HFFc6 (cell line): ENCODE data around the gene EID1. TPM values are rescaled to one million over a fixed set of nuclear protein-coding genes. Genes with fewer than 3 reads are reported as not detected.
A peak's percentile ranks its signal among the peaks of the same experiment; 100 is the strongest.

Source experiments
- DNase-seq: peaks from one replicate; pipeline ENCODE4 v3.0.0-alpha.2; 2018
- H3K27ac Mint-ChIP-seq: 2 replicates; pipeline ENCODE4 v1.8.0; 2020; ENCODE audit warnings: mild to moderate bottlenecking, mixed read lengths
- H3K27me3 Mint-ChIP-seq: 2 replicates; pipeline ENCODE4 v1.8.0; 2021; ENCODE audit warnings: mild to moderate bottlenecking, moderate library complexity, mixed read lengths; ENCODE audit not compliant: insufficient read depth
- H3K36me3 Mint-ChIP-seq: 2 replicates; pipeline ENCODE4 v1.8.0; 2021; ENCODE audit warnings: low read depth, mixed read lengths
- H3K4me1 Mint-ChIP-seq: 2 replicates; pipeline ENCODE4 v1.8.0; 2020; ENCODE audit warnings: low read depth, mixed read lengths
- H3K4me3 Mint-ChIP-seq: 2 replicates; pipeline ENCODE4 v1.8.0; 2020; ENCODE audit warnings: mild to moderate bottlenecking, moderate library complexity, mixed read lengths
- H3K9me3 Mint-ChIP-seq: 2 replicates; pipeline ENCODE4 v1.8.0; 2020; ENCODE audit warnings: mild to moderate bottlenecking, mixed read lengths
- total RNA-seq, 6 experiments: library from RNA; stranded (reverse); fragmentation: NEBNext Ultra II Directional; extraction: Animal tissue kit (Norgen Biotek cat#: 25700); gene quantifications; 2 replicates in 1 of 6; 3 replicates in 5 of 6; pipeline ENCODE4 v1.2.3, GENCODE V29; 2021
- TF ChIP-seq, protein P1 (sequence below): fragments of 200-600 bp; sonication (generic); IDR thresholded peaks from 2 replicates; pipeline ENCODE4 v1.5.0; 2021; ENCODE audit warnings: antibody characterized with exemption, mild to moderate bottlenecking

The EID1 gene
- total RNA-seq, 6 experiments from 2014 or later: 218 to 281 (median 242) TPM

DNA sequence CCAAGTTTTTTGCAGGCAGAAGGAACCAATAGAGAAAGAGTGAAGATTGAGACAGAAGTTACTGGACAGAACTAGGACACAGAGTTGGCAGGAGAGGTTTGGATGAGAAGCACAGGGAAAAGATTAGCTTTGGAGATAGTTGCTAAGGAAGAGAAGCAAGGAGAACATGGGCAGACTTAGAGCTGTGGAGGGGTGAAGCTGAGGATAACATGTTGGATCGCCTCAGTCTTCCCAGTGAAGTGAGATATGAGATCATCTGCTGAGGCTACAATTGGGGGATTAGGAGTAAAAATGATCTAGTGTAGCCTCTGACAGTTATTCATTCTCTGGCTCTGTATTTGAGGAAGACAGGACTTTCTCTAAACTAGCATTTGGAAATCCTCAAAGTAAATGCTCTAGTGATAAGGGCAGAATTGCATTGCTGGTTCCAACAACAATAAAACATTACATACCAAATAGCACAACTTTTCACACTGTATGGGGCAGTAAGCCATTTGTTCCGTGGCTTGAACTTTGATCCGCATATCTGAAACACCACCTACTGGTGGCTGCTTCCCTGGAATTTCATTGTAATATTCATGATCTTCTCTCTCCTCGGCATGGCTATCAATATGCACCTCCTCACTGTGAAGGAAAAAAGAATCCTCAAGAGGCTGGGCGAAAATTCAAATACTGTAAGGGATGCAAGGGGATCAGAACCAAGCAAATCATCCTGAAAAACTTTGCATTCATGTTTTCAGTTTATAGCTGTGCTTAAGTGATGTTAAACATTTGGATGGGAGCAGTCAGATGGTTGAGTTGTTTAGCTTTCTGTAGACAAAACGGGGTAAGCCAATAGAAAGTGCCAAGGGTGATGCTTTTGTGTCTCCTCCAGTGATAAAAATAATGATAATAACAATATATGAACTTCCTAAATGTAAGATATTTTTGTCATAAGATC, 22.2 kb upstream of the EID1 start:
- no peaks in the 10 kb centered on the region for H3K9me3 Mint-ChIP-seq
- H3K27me3 Mint-ChIP-seq: no peaks in the 10 kb centered on the region
- DNase-seq: peak; percentile 61
- peak overlapping the region; percentile 55 for H3K27ac Mint-ChIP-seq
- H3K4me1 Mint-ChIP-seq: peaks cover 65% of the 10 kb centered on the region
- H3K36me3 Mint-ChIP-seq: 0 out of 2 replicates have a peak, but pooled peaks cover 4% of the 10 kb centered on the region
- H3K4me3 Mint-ChIP-seq: peak overlapping the region; percentile 70
- TF ChIP-seq, protein P1, sequence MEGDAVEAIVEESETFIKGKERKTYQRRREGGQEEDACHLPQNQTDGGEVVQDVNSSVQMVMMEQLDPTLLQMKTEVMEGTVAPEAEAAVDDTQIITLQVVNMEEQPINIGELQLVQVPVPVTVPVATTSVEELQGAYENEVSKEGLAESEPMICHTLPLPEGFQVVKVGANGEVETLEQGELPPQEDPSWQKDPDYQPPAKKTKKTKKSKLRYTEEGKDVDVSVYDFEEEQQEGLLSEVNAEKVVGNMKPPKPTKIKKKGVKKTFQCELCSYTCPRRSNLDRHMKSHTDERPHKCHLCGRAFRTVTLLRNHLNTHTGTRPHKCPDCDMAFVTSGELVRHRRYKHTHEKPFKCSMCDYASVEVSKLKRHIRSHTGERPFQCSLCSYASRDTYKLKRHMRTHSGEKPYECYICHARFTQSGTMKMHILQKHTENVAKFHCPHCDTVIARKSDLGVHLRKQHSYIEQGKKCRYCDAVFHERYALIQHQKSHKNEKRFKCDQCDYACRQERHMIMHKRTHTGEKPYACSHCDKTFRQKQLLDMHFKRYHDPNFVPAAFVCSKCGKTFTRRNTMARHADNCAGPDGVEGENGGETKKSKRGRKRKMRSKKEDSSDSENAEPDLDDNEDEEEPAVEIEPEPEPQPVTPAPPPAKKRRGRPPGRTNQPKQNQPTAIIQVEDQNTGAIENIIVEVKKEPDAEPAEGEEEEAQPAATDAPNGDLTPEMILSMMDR: peak; percentile 83

DNA sequence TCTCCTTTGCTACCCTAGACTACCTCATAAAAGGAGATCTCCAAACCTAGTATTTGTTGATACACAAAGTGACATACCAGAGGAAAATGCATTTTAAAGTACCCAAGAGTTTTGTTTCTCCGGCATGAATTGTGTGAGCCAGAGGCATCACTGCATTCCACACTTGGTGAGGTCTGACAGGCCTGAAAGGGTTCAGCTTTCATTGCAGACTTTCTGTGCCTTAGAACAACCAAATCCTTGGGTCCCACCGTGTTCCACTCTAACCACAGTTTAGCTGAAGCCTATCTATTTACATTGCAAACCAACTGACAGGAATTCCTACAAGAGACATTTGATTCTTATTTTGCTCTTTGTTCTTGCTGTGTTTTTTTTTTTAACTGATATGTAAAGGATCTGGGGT, 21.0 kb upstream of the EID1 start:
- peak; percentile 23 for DNase-seq
- TF ChIP-seq, protein P1: no peak
- Mint-ChIP-seq H3K4me1 (peaks cover 77% of the 10 kb centered on the region), H3K9me3 (no peaks in the 10 kb centered on the region), H3K27me3 (no peaks in the 10 kb centered on the region), H3K36me3 (0 out of 2 replicates have a peak, but pooled peaks cover 4% of the 10 kb centered on the region), H3K4me3 (peak overlapping the region; percentile 36; the same call in 1 of the 2 replicates), H3K27ac (peak overlapping the region; percentile 81)

DNA sequence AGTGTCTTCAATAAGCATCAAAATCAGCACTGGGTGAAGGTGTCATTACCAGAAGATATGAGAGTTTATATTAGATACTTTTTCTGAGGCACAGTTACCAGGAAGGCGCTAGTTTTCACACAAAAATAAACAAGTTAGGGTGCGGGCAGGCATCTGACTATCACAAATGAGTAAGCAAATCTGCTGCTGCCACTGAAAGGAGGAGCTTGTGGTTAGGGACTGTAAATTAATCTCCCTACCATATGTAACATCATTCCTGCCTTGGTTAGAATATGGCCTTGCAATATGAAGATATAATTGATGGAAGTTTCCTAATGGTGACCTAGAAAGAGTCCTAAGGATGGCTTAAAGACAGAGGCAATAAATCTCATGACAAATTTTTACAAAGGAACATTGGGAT, 19.5 kb upstream of the EID1 start:
- H3K27me3 Mint-ChIP-seq: no peaks in the 10 kb centered on the region
- H3K36me3 Mint-ChIP-seq: 0 out of 2 replicates have a peak, but pooled peaks cover 4% of the 10 kb centered on the region
- DNase-seq: peak; percentile 20
- peak overlapping the region; percentile 47 for H3K27ac Mint-ChIP-seq
- H3K9me3 Mint-ChIP-seq: no peaks in the 10 kb centered on the region
- peaks cover 85% of the 10 kb centered on the region for H3K4me1 Mint-ChIP-seq
- TF ChIP-seq, protein P1: no peak
- peak overlapping the region; percentile 4; the same call in 1 of the 2 replicates for H3K4me3 Mint-ChIP-seq

- TF ChIP-seq, protein P1: no peak
- H3K27ac Mint-ChIP-seq: peak overlapping the region; percentile 34
- peaks cover 82% of the 10 kb centered on the region for H3K4me1 Mint-ChIP-seq
- H3K4me3 Mint-ChIP-seq: no peak overlapping the region
- H3K27me3 Mint-ChIP-seq: no peaks in the 10 kb centered on the region
- H3K36me3 Mint-ChIP-seq: no peaks in the 10 kb centered on the region
- DNase-seq: no peak
- H3K9me3 Mint-ChIP-seq: no peaks in the 10 kb centered on the region
Observed at GRCh38 chr15:48859426-48859825, 18.5 kb upstream of the EID1 start.

DNA sequence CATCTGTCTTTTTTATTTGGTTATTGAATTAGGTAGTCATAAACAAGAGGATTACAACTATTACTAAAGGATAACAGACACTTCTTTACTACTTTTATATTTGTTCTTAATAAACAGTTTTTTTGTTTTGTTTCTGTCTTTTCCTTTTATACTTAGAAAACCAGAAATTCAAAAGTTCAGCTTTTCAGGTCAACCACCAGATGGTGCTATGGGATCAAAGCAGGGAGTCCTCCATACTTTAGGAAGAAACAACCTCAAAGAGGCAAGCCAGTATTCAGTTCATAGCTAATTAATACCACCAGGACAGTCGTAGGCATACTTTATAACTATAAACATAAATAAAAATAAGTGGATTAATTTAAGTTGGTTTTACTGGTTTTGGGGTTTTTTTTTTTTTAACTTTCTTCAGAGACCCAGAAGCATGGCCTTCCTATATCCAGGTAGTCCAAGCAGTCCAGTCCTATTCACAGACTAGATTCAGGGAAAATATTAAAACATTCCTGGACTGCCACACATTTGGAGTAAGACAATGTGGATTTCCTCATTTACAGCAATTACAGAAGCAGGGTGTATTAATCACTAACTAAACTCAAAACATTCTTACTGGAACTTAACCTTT, 16.0 kb upstream of the EID1 start:
- Mint-ChIP-seq H3K27me3 (no peaks in the 10 kb centered on the region), H3K27ac (peak overlapping the region; percentile 50), H3K4me3 (no peak overlapping the region), H3K9me3 (no peaks in the 10 kb centered on the region), H3K4me1 (peaks cover 81% of the 10 kb centered on the region), H3K36me3 (no peaks in the 10 kb centered on the region)
- TF ChIP-seq, protein P1: peak; percentile 98
- peak; percentile 76 for DNase-seq
